Endothelial cell (in vitro differentiated cells): Measurements from ENCODE around the gene MMP17. TPM values are rescaled to one million over a fixed set of nuclear protein-coding genes. Genes with fewer than 3 reads are reported as not detected.

ENCODE experiments used
- DNase-seq: peaks from one replicate; pipeline ENCODE4 v3.0.0; 2021; ENCODE audit warnings: low spot score
- H3K27ac Mint-ChIP-seq: one replicate; pipeline ENCODE4 v1.8.0; 2021; ENCODE audit warnings: mixed read lengths, inconsistent platforms; ENCODE audit not compliant: unreplicated experiment
- H3K27me3 Mint-ChIP-seq: one replicate; pipeline ENCODE4 v1.8.0; 2021; ENCODE audit warnings: mild to moderate bottlenecking, moderate library complexity, mixed read lengths, inconsistent platforms; ENCODE audit not compliant: unreplicated experiment
- H3K36me3 Mint-ChIP-seq: one replicate; pipeline ENCODE4 v1.8.0; 2021; ENCODE audit warnings: mild to moderate bottlenecking, low read depth, mixed read lengths, inconsistent platforms; ENCODE audit not compliant: unreplicated experiment
- H3K4me1 Mint-ChIP-seq: one replicate; pipeline ENCODE4 v1.8.0; 2021; ENCODE audit warnings: mild to moderate bottlenecking, mixed read lengths, inconsistent platforms; ENCODE audit not compliant: unreplicated experiment
- H3K4me3 Mint-ChIP-seq: one replicate; pipeline ENCODE4 v1.8.0; 2021; ENCODE audit warnings: mild to moderate bottlenecking, mixed read lengths, inconsistent platforms; ENCODE audit not compliant: unreplicated experiment
- H3K9me3 Mint-ChIP-seq: one replicate; pipeline ENCODE4 v1.8.0; 2021; ENCODE audit warnings: mixed read lengths, inconsistent platforms; ENCODE audit not compliant: unreplicated experiment
- total RNA-seq: library from RNA; stranded (reverse); fragmentation: NEBNext Ultra II Directional; extraction: Animal tissue kit (Norgen Biotek cat#: 25700); gene quantifications from one replicate; pipeline ENCODE4 v1.2.1, GENCODE V29; 2021; ENCODE audit not compliant: unreplicated experiment
- TF ChIP-seq, protein P1 (sequence below): fragments of 200-600 bp; sonication (generic); IDR thresholded peaks from one replicate; pipeline ENCODE4 v1.5.0; 2021; ENCODE audit warnings: antibody characterized with exemption; ENCODE audit not compliant: unreplicated experiment

MMP17 gene
- total RNA-seq, 1 donor from 2014 or later = 6.3 TPM

DNA sequence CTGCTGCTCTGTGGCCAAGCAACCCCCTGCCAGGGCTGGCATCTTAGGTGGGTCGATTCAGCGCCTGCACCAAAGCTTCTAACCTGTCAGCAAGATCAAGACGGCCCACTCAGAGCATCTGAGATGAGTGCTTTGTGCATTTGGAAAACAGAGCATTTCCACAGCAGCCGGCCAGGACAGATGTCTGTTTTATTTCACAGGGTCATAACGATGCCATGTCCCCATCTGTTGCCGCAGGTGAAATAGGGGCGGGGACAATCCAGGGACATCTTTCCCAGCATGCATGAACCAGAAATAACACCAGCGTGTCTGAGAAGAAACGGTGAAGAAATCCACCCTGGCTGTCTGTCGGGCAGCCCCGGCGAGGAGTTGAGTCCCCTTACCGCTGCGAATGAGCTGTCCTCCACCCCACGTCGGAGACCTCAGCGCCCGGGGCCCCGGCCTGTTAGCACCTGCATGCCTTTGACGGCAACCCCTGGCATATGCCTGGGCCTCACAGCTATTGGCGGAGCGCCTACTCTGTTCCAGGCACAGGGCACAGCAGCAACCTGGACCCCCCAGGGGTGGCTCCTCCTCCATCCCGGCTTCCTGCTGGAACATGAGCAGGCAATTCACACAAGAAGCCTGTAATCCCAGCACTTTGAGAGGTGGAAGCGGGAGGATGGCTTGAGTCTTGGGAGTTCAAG is 35.7 kb downstream of the MMP17 start:
- no peak overlapping the region for H3K4me3 Mint-ChIP-seq
- H3K9me3 Mint-ChIP-seq = no peaks in the 10 kb centered on the region
- H3K27ac Mint-ChIP-seq = no peak overlapping the region
- H3K27me3 Mint-ChIP-seq = peaks cover 12% of the 10 kb centered on the region
- no peaks in the 10 kb centered on the region for H3K36me3 Mint-ChIP-seq
- TF ChIP-seq, protein P1, sequence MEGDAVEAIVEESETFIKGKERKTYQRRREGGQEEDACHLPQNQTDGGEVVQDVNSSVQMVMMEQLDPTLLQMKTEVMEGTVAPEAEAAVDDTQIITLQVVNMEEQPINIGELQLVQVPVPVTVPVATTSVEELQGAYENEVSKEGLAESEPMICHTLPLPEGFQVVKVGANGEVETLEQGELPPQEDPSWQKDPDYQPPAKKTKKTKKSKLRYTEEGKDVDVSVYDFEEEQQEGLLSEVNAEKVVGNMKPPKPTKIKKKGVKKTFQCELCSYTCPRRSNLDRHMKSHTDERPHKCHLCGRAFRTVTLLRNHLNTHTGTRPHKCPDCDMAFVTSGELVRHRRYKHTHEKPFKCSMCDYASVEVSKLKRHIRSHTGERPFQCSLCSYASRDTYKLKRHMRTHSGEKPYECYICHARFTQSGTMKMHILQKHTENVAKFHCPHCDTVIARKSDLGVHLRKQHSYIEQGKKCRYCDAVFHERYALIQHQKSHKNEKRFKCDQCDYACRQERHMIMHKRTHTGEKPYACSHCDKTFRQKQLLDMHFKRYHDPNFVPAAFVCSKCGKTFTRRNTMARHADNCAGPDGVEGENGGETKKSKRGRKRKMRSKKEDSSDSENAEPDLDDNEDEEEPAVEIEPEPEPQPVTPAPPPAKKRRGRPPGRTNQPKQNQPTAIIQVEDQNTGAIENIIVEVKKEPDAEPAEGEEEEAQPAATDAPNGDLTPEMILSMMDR = no peak
- H3K4me1 Mint-ChIP-seq = no peaks in the 10 kb centered on the region
- DNase-seq = no peak

DNA sequence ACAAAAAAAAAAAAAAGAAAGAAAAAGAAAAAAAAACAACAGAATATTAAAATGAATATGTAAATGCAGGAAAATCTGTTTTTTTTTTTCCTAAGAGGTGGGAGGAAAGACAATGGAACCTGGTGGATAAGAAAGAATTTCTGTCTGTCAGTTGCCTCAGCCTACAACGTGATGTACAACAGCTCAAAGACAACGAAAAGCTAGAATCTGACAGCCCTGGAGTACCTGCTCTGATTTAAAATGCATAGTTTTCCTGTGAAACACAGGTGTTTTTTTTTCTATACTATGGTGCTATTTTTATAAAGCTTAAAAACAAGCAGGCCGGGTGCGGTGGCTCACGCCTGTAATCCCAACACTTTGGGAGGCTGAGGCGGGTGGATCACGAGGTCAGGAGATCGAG is 36.3 kb downstream of the MMP17 start:
- no peak overlapping the region for H3K4me3 Mint-ChIP-seq
- TF ChIP-seq, protein P1 = no peak
- H3K4me1 Mint-ChIP-seq = no peaks in the 10 kb centered on the region
- no peaks in the 10 kb centered on the region for H3K9me3 Mint-ChIP-seq
- H3K27me3 Mint-ChIP-seq = peaks cover 10% of the 10 kb centered on the region
- H3K36me3 Mint-ChIP-seq = no peaks in the 10 kb centered on the region
- H3K27ac Mint-ChIP-seq = no peak overlapping the region
- no peak for DNase-seq

DNA sequence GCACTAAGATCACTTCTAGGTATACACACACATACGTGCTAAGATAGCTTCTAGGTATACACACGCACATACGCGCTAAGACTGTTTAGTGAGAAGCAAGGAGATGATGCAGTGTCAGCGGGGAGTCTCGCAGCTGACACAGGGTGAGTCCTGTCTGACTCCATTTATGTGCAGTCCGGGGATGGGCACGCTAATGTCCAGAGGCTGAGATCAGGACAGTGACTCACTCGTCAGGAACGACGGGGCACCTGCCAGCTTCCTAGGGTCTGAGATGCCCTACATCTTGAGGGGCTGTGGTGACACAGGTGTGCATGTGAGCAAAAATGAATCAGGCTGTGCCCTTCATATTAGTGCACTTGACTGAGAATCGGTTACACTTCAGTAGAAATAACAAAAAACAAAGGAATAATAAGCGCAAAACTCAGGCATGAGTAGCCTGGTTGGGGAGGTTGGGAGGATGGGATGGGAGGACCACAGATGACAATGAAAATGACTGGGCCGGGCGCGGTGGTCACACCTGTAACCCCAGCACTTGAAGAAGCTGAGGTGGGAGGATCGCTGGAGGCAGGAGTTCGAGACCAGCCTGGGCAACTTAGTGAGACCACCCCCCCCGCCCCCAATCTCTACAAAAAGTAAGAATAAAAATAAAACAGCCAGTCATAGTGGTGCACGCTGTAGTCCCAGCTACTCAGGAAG is 37.1 kb downstream of the MMP17 start:
- H3K9me3 Mint-ChIP-seq = no peaks in the 10 kb centered on the region

DNA sequence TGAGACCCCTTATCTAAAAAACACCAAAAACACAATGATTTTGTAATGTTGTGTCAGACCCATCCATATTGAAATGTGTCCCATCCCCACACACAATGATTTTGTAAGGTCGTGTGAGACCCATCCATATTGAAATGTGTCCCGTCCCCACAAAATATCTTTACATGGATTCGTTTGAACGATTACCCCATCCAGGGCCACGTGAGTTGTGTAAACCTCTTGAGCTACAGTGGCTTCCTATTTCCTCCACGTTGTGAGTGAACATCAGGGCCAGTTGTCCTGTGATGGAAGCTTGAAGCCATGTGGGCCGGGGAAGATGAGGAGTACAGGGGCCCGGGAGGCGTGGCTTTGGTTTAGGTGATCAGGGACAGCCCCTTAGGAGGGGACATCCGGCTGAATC is 39.3 kb downstream of the MMP17 start:
- Mint-ChIP-seq H3K9me3 (no peaks in the 10 kb centered on the region), H3K4me1 (peaks cover 2% of the 10 kb centered on the region), H3K36me3 (no peaks in the 10 kb centered on the region), H3K27ac (no peak overlapping the region), H3K4me3 (no peak overlapping the region), H3K27me3 (peaks cover 2% of the 10 kb centered on the region)
- DNase-seq = no peak
- TF ChIP-seq, protein P1 = no peak

More for the DNA sequence above, 37.1 kb downstream of the MMP17 start:
- TF ChIP-seq, protein P1 = no peak
- peaks cover 7% of the 10 kb centered on the region for H3K27me3 Mint-ChIP-seq
- no peak for DNase-seq
- no peaks in the 10 kb centered on the region for H3K36me3 Mint-ChIP-seq
- H3K27ac Mint-ChIP-seq = no peak overlapping the region
- H3K4me3 Mint-ChIP-seq = no peak overlapping the region
- H3K4me1 Mint-ChIP-seq = peaks cover 2% of the 10 kb centered on the region
